H9 (cell line): ENCODE results near the gene MAP2. TPM values are rescaled to one million over a fixed set of nuclear protein-coding genes. Genes with fewer than 3 reads are reported as not detected.

Experiments
- DNase-seq: peaks from one replicate; pipeline ENCODE4 v3.0.0-alpha.2; 2017
- H2AFZ ChIP-seq: one replicate; pipeline ENCODE4 v1.6.1; 2013; ENCODE audit warnings: mild to moderate bottlenecking, low read length, control low read depth, moderate library complexity
- H2AK5ac ChIP-seq: 2 replicates; pipeline ENCODE4 v1.6.1; 2013; ENCODE audit warnings: low read length, control low read depth, mixed read lengths; ENCODE audit not compliant: insufficient read length
- H2BK120ac ChIP-seq: one replicate; pipeline ENCODE4 v1.6.1; 2013; ENCODE audit warnings: low read depth, mild to moderate bottlenecking, low read length, control low read depth, inconsistent platforms; ENCODE audit not compliant: poor library complexity, severe bottlenecking
- H2BK12ac ChIP-seq: 2 replicates; pipeline ENCODE4 v1.6.1; 2013; ENCODE audit warnings: low read length, control low read depth, mixed read lengths, low read depth; ENCODE audit not compliant: insufficient read length
- H2BK15ac ChIP-seq: 2 replicates; pipeline ENCODE4 v1.6.1; 2013; ENCODE audit warnings: low read depth, low read length, control low read depth
- H2BK20ac ChIP-seq: one replicate; pipeline ENCODE4 v1.6.1; 2013; ENCODE audit warnings: low read depth, mild to moderate bottlenecking, low read length, control low read depth, inconsistent platforms; ENCODE audit not compliant: poor library complexity, severe bottlenecking
- H2BK5ac ChIP-seq: 2 replicates; pipeline ENCODE4 v1.6.1; 2013; ENCODE audit warnings: low read length, control low read depth, mixed read lengths; ENCODE audit not compliant: insufficient read length
- H3K14ac ChIP-seq: 2 replicates; pipeline ENCODE4 v1.6.1; 2013; ENCODE audit warnings: low read length, control low read depth; ENCODE audit not compliant: insufficient read depth
- H3K18ac ChIP-seq: 2 replicates; pipeline ENCODE4 v1.6.1; 2013; ENCODE audit warnings: low read depth, mild to moderate bottlenecking, mixed read lengths, low read length, control low read depth; ENCODE audit not compliant: insufficient read length
- H3K23ac ChIP-seq: 2 replicates; pipeline ENCODE4 v1.6.1; 2013; ENCODE audit warnings: low read length, control low read depth, mixed read lengths, low read depth; ENCODE audit not compliant: insufficient read length
- H3K23me2 ChIP-seq: 2 replicates; pipeline ENCODE4 v1.6.1; 2013; ENCODE audit warnings: low read depth, mild to moderate bottlenecking, mixed read lengths, low read length, control low read depth; ENCODE audit not compliant: insufficient read length, poor library complexity, severe bottlenecking
- H3K27ac ChIP-seq: 2 replicates; pipeline ENCODE4 v1.5.1; 2013; ENCODE audit warnings: low read length, control low read depth, mixed read lengths, low read depth; ENCODE audit not compliant: insufficient read length
- H3K27me3 ChIP-seq: 2 replicates; pipeline ENCODE4 v1.6.1; 2013; ENCODE audit warnings: low read length, control low read depth, inconsistent platforms; ENCODE audit not compliant: insufficient read depth
- H3K4ac ChIP-seq: 2 replicates; pipeline ENCODE4 v1.6.1; 2013; ENCODE audit warnings: low read depth, mild to moderate bottlenecking, control low read depth, inconsistent platforms, low read length, moderate library complexity
- H3K4me1 ChIP-seq: 2 replicates; pipeline ENCODE4 v1.6.1; 2013; ENCODE audit warnings: low read length, control low read depth, inconsistent platforms; ENCODE audit not compliant: insufficient read depth
- H3K4me2 ChIP-seq: 2 replicates; pipeline ENCODE4 v1.6.1; 2013; ENCODE audit warnings: low read length, control low read depth, mixed read lengths; ENCODE audit not compliant: insufficient read length, insufficient read depth
- H3K56ac ChIP-seq: 2 replicates; pipeline ENCODE4 v1.6.1; 2013; ENCODE audit warnings: low read depth, mild to moderate bottlenecking, mixed read lengths, low read length, control low read depth; ENCODE audit not compliant: insufficient read length
- H3K79me1 ChIP-seq: 2 replicates; pipeline ENCODE4 v1.6.1; 2013; ENCODE audit warnings: low read depth, mild to moderate bottlenecking, moderate library complexity, low read length, control low read depth, inconsistent platforms; ENCODE audit not compliant: insufficient read depth, poor library complexity, severe bottlenecking
- H3K79me2 ChIP-seq: 2 replicates; pipeline ENCODE4 v1.6.1; 2013; ENCODE audit warnings: low read length, control low read depth, inconsistent platforms; ENCODE audit not compliant: insufficient read depth
- H3K9ac ChIP-seq: 2 replicates; pipeline ENCODE4 v1.6.1; 2013; ENCODE audit warnings: low read length, control low read depth, mixed read lengths; ENCODE audit not compliant: insufficient read length; ENCODE audit errors: extremely low read depth
- H3K9me3 ChIP-seq: one replicate; pipeline ENCODE4 v1.6.1; 2013; ENCODE audit warnings: low read depth, low read length, inconsistent platforms; ENCODE audit not compliant: control insufficient read depth
- H3T11ph ChIP-seq: one replicate; pipeline ENCODE4 v1.6.1; 2013; ENCODE audit warnings: mild to moderate bottlenecking, low read length, control low read depth, inconsistent platforms
- H4K20me1 ChIP-seq: one replicate; pipeline ENCODE4 v1.6.1; 2013; ENCODE audit not compliant: control insufficient read depth, insufficient read length, insufficient read depth
- H4K5ac ChIP-seq: 2 replicates; pipeline ENCODE4 v1.6.1; 2013; ENCODE audit warnings: low read depth, mild to moderate bottlenecking, mixed read lengths, low read length, control low read depth; ENCODE audit not compliant: insufficient read length
- H4K8ac ChIP-seq: replicated peaks from 2 replicates; pipeline ENCODE4 v1.6.1; 2013; ENCODE audit warnings: low read length, control low read depth, mixed read lengths, low read depth; ENCODE audit not compliant: insufficient read length
- H4K91ac ChIP-seq: 2 replicates; pipeline ENCODE4 v1.6.1; 2013; ENCODE audit warnings: low read depth, mild to moderate bottlenecking, moderate library complexity, mixed read lengths, low read length, control low read depth; ENCODE audit not compliant: insufficient read length
- H3K27ac Mint-ChIP-seq, 3 experiments: 2 replicates in 2 of 3; 3 replicates in 1 of 3; pipeline ENCODE4 v1.8.0; 2020 to 2021; ENCODE audit warnings: mixed read lengths in 3 of 3, mild to moderate bottlenecking in 1 of 3, moderate library complexity in 1 of 3
- H3K27me3 Mint-ChIP-seq: 2 replicates; pipeline ENCODE4 v1.8.0; 2021; ENCODE audit warnings: low read depth, mild to moderate bottlenecking, moderate library complexity, mixed read lengths
- H3K36me3 Mint-ChIP-seq, 3 experiments: 2 replicates in 2 of 3; 3 replicates in 1 of 3; pipeline ENCODE4 v1.8.0; 2020 to 2021; ENCODE audit warnings: low read depth in 3 of 3, mixed read lengths in 3 of 3; ENCODE audit not compliant: insufficient read depth in 1 of 3
- H3K4me1 Mint-ChIP-seq, 2 experiments: 2 replicates each; pipeline ENCODE4 v1.8.0; 2020; ENCODE audit warnings: mixed read lengths in 2 of 2
- H3K4me3 Mint-ChIP-seq, 2 experiments: 2 replicates in 1 of 2; 3 replicates in 1 of 2; pipeline ENCODE4 v1.8.0; 2020 to 2021; ENCODE audit warnings: mild to moderate bottlenecking in 2 of 2, mixed read lengths in 2 of 2, moderate library complexity in 1 of 2
- H3K9me3 Mint-ChIP-seq, 2 experiments: 2 replicates in 1 of 2; 3 replicates in 1 of 2; pipeline ENCODE4 v1.8.0; 2020; ENCODE audit warnings: mild to moderate bottlenecking in 2 of 2, mixed read lengths in 2 of 2, moderate library complexity in 1 of 2
- WGBS: extraction: QIAGEN DNeasy Blood & Tissue Kit; methylation state at CpG from one replicate; pipeline ENCODE4 v1.1.7; 2013; ENCODE audit warnings: missing lambda C conversion rate, low lambda C conversion rate, mixed read lengths; ENCODE audit not compliant: insufficient read length; ENCODE audit errors: extremely low coverage; 5-methylcytosine and 5-hydroxymethylcytosine counted together
- total RNA-seq: library from RNA; stranded (reverse); gene quantifications from 2 replicates; pipeline ENCODE4 v1.2.1, GENCODE V29; 2021
- TF ChIP-seq, protein P1 (sequence below): fragments of 200-600 bp; sonication (generic); conservative IDR thresholded peaks from 3 replicates; pipeline ENCODE4 v1.8.0; 2021; ENCODE audit warnings: antibody characterized with exemption, mild to moderate bottlenecking

Gene MAP2
- total RNA-seq, 1 experiment from 2014 or later, result 0.87 TPM

GRCh38 chr2:209398463-209398862 is 25.4 kb upstream of the MAP2 start:
- no peak overlapping the region for H2BK120ac ChIP-seq
- TF ChIP-seq, protein P1, sequence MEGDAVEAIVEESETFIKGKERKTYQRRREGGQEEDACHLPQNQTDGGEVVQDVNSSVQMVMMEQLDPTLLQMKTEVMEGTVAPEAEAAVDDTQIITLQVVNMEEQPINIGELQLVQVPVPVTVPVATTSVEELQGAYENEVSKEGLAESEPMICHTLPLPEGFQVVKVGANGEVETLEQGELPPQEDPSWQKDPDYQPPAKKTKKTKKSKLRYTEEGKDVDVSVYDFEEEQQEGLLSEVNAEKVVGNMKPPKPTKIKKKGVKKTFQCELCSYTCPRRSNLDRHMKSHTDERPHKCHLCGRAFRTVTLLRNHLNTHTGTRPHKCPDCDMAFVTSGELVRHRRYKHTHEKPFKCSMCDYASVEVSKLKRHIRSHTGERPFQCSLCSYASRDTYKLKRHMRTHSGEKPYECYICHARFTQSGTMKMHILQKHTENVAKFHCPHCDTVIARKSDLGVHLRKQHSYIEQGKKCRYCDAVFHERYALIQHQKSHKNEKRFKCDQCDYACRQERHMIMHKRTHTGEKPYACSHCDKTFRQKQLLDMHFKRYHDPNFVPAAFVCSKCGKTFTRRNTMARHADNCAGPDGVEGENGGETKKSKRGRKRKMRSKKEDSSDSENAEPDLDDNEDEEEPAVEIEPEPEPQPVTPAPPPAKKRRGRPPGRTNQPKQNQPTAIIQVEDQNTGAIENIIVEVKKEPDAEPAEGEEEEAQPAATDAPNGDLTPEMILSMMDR, result no peak

More at GRCh38 chr2:209398463-209398862, 25.4 kb upstream of the MAP2 start:
- Histone ChIP-seq H3K79me1 (no peaks in the 10 kb centered on the region), H3K56ac (no peak overlapping the region), H3K4ac (no peak overlapping the region), H2AK5ac (no peak overlapping the region), H2BK20ac (no peak overlapping the region), H3K27ac (no peak overlapping the region), H2BK12ac (no peak overlapping the region), H3K18ac (no peak overlapping the region), H3K14ac (no peak overlapping the region), H3K9me3 (no peaks in the 10 kb centered on the region), H3K23me2 (no peaks in the 10 kb centered on the region), H4K5ac (no peak overlapping the region), H3K79me2 (no peaks in the 10 kb centered on the region), H2AFZ (no peak overlapping the region), H3T11ph (no peak overlapping the region), H2BK15ac (no peak overlapping the region), H3K4me2 (no peak overlapping the region), H3K4me1 (no peaks in the 10 kb centered on the region), H3K9ac (no peak overlapping the region), H4K20me1 (no peaks in the 10 kb centered on the region), H3K23ac (no peak overlapping the region), H4K91ac (no peak overlapping the region), H4K8ac (no peak overlapping the region), H3K27me3 (no peaks in the 10 kb centered on the region), H2BK5ac (no peak overlapping the region)
- no CpG with 5 or more reads among the region's 2 CpGs for WGBS
- Mint-ChIP-seq H3K9me3 (no peaks in the 10 kb centered on the region), H3K4me1 (no peaks in the 10 kb centered on the region), H3K4me3 (no peak overlapping the region), H3K36me3 (no peaks in the 10 kb centered on the region), H3K27ac (no peak overlapping the region), H3K27me3 (peaks cover 6% of the 10 kb centered on the region)
- DNase-seq, result no peak
